Measurements from ENCODE around the gene FAM83D.

DNA sequence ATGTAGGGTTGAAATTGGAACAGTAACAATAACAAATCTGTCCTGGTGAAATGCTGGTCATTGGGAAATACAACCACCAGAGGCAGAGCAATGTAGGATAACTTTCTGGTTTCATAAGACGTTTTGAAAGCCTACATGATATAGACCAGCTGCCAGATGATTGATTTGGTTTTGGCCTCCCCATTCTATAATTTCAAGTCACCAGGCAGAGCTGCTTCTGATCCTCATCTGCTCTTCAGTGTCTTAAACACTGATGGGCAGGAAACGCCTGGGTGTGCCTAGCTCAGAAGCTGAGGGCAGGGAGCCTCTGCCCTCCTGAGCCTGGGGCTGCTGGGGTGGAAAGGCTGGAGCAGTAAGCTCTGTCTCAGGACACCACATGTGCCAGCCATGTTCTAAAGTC lies 60.4 kb downstream of the FAM83D start:
- TF ChIP-seq, protein P1, sequence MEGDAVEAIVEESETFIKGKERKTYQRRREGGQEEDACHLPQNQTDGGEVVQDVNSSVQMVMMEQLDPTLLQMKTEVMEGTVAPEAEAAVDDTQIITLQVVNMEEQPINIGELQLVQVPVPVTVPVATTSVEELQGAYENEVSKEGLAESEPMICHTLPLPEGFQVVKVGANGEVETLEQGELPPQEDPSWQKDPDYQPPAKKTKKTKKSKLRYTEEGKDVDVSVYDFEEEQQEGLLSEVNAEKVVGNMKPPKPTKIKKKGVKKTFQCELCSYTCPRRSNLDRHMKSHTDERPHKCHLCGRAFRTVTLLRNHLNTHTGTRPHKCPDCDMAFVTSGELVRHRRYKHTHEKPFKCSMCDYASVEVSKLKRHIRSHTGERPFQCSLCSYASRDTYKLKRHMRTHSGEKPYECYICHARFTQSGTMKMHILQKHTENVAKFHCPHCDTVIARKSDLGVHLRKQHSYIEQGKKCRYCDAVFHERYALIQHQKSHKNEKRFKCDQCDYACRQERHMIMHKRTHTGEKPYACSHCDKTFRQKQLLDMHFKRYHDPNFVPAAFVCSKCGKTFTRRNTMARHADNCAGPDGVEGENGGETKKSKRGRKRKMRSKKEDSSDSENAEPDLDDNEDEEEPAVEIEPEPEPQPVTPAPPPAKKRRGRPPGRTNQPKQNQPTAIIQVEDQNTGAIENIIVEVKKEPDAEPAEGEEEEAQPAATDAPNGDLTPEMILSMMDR (IDR thresholded peaks at IDR 0.05; ENCODE audit: low read depth, low read length, poor library complexity, severe bottlenecking), result no peak
- no peak for TF ChIP-seq EZH2phosphoT487 (IDR thresholded peaks at IDR 0.05; ENCODE audit: borderline replicate concordance, low read length)
